Astrocyte (in vitro differentiated cells and primary cell): Measurements from ENCODE around the gene PAPPA2. TPM values are rescaled to one million over a fixed set of nuclear protein-coding genes. Genes with fewer than 3 reads are reported as not detected.

Experiments used
- DNase-seq: peaks from one replicate; pipeline ENCODE4 v3.0.0-alpha.2; 2010; ENCODE audit warnings: low read depth
- FAIRE-seq: peaks from 2 replicates; lab custom pipeline; 2011; peaks lifted over from hg19 to GRCh38; lab: Jason Lieb, UNC
- H2AFZ ChIP-seq: 2 replicates; pipeline ENCODE4 v1.6.0; 2012; ENCODE audit warnings: low read depth, low read length, inconsistent platforms
- H3K27ac ChIP-seq: 2 replicates; pipeline ENCODE4 v1.5.1; 2011; ENCODE audit warnings: low read depth, low read length, inconsistent platforms
- H3K27me3 ChIP-seq: 2 replicates; pipeline ENCODE4 v1.6.0; 2011; ENCODE audit warnings: low read length, inconsistent platforms; ENCODE audit not compliant: insufficient read depth
- H3K36me3 ChIP-seq: 2 replicates; pipeline ENCODE4 v1.5.1; 2011; ENCODE audit warnings: low read length, inconsistent platforms; ENCODE audit not compliant: insufficient read depth
- H3K4me1 ChIP-seq: 2 replicates; pipeline ENCODE4 v1.5.1; 2011; ENCODE audit warnings: low read length, inconsistent platforms; ENCODE audit not compliant: insufficient read depth
- H3K4me2 ChIP-seq: 2 replicates; pipeline ENCODE4 v1.6.0; 2012; ENCODE audit warnings: low read length, inconsistent platforms
- H3K4me3 ChIP-seq: 2 replicates; pipeline ENCODE4 v1.5.1; 2011; ENCODE audit warnings: low read depth, mild to moderate bottlenecking, low read length, inconsistent platforms; ENCODE audit not compliant: insufficient read depth
- H3K79me2 ChIP-seq: 2 replicates; pipeline ENCODE4 v1.6.0; 2012; ENCODE audit warnings: mild to moderate bottlenecking, low read length, inconsistent platforms; ENCODE audit not compliant: insufficient read depth
- H3K9ac ChIP-seq: 2 replicates; pipeline ENCODE4 v1.6.0; 2012; ENCODE audit warnings: mild to moderate bottlenecking, low read length, inconsistent platforms
- H3K9me3 ChIP-seq: 2 replicates; pipeline ENCODE4 v1.5.1; 2012; ENCODE audit warnings: low read depth, mild to moderate bottlenecking, low read length, inconsistent platforms; ENCODE audit not compliant: insufficient read depth
- H4K20me1 ChIP-seq: 2 replicates; pipeline ENCODE4 v1.6.0; 2012; ENCODE audit warnings: low read length, inconsistent platforms; ENCODE audit not compliant: insufficient read depth
- H3K27ac Mint-ChIP-seq: one replicate; pipeline ENCODE4 v1.8.0; 2021; ENCODE audit warnings: mild to moderate bottlenecking, mixed read lengths; ENCODE audit not compliant: unreplicated experiment
- H3K27me3 Mint-ChIP-seq: one replicate; pipeline ENCODE4 v1.8.0; 2021; ENCODE audit warnings: low read depth, mixed read lengths; ENCODE audit not compliant: unreplicated experiment
- H3K36me3 Mint-ChIP-seq: one replicate; pipeline ENCODE4 v1.8.0; 2021; ENCODE audit warnings: low read depth, mixed read lengths; ENCODE audit not compliant: unreplicated experiment
- H3K4me1 Mint-ChIP-seq: one replicate; pipeline ENCODE4 v1.8.0; 2021; ENCODE audit warnings: low read depth, mixed read lengths; ENCODE audit not compliant: unreplicated experiment
- H3K4me3 Mint-ChIP-seq: one replicate; pipeline ENCODE4 v1.8.0; 2021; ENCODE audit warnings: mild to moderate bottlenecking, moderate library complexity, mixed read lengths; ENCODE audit not compliant: unreplicated experiment
- H3K9me3 Mint-ChIP-seq: one replicate; pipeline ENCODE4 v1.8.0; 2021; ENCODE audit warnings: mild to moderate bottlenecking, mixed read lengths; ENCODE audit not compliant: unreplicated experiment
- CTCF ChIP-seq: IDR thresholded peaks from 2 replicates; pipeline ENCODE4 v1.5.1; 2011; ENCODE audit warnings: low read depth, mild to moderate bottlenecking, inconsistent platforms, low read length, moderate library complexity; ENCODE audit not compliant: insufficient read depth
- EZH2 ChIP-seq: IDR thresholded peaks from 2 replicates; pipeline ENCODE4 v1.6.1; 2012; ENCODE audit warnings: mild to moderate bottlenecking, low read length, inconsistent platforms; ENCODE audit not compliant: insufficient read depth
- total RNA-seq: library from RNA; stranded (reverse); gene quantifications from 2 replicates; pipeline ENCODE4 v1.2.1, GENCODE V29; 2021

The PAPPA2 gene
- total RNA-seq, 1 donor from 2014 or later: 19.0 TPM

- Histone ChIP-seq H3K27me3 (peaks cover 10% of the 10 kb centered on the region), H3K9me3 (no peaks in the 10 kb centered on the region), H3K27ac (no peak overlapping the region), H2AFZ (no peak overlapping the region), H3K9ac (no peak overlapping the region), H3K4me3 (no peak overlapping the region), H3K79me2 (no peaks in the 10 kb centered on the region), H3K4me1 (peaks cover 4% of the 10 kb centered on the region), H3K4me2 (no peak overlapping the region), H4K20me1 (no peaks in the 10 kb centered on the region), H3K36me3 (no peaks in the 10 kb centered on the region)
- no peak for DNase-seq
- TF ChIP-seq CTCF (no peak), EZH2 (no peak)
- Mint-ChIP-seq H3K4me3 (no peak overlapping the region), H3K27me3 (peaks cover 24% of the 10 kb centered on the region), H3K9me3 (no peaks in the 10 kb centered on the region), H3K27ac (no peak overlapping the region), H3K4me1 (no peaks in the 10 kb centered on the region), H3K36me3 (peaks cover 2% of the 10 kb centered on the region)
- no peak for FAIRE-seq
Observed at GRCh38 chr1:176893625-176894352, 430.8 kb downstream of the PAPPA2 start.

- no peak overlapping the region for H3K27ac Mint-ChIP-seq
- no peaks in the 10 kb centered on the region for H3K4me1 Mint-ChIP-seq
- H3K27ac ChIP-seq: no peak overlapping the region
- no peak for TF ChIP-seq CTCF
- TF ChIP-seq EZH2: no peak
- H3K9me3 Mint-ChIP-seq: no peaks in the 10 kb centered on the region
- H3K9ac ChIP-seq: no peak overlapping the region
- H3K36me3 ChIP-seq: no peaks in the 10 kb centered on the region
- DNase-seq (no peak), FAIRE-seq (no peak)
- no peak overlapping the region for H3K4me2 ChIP-seq
- H4K20me1 ChIP-seq: no peaks in the 10 kb centered on the region
- peaks cover 2% of the 10 kb centered on the region for H3K36me3 Mint-ChIP-seq
- peaks cover 27% of the 10 kb centered on the region for H3K27me3 Mint-ChIP-seq
- no peaks in the 10 kb centered on the region for H3K9me3 ChIP-seq
- H3K4me3 ChIP-seq: no peak overlapping the region
- H2AFZ ChIP-seq: no peak overlapping the region
- no peak overlapping the region for H3K4me3 Mint-ChIP-seq
- peaks cover 10% of the 10 kb centered on the region for H3K27me3 ChIP-seq
- H3K79me2 ChIP-seq: no peaks in the 10 kb centered on the region
- H3K4me1 ChIP-seq: peaks cover 4% of the 10 kb centered on the region
Observed at GRCh38 chr1:176894450-176894849, 431.5 kb downstream of the PAPPA2 start.
